GM18951 (cell line): ENCODE measurements around the gene KRTDAP.

Experiments
- POLR2A ChIP-seq: IDR thresholded peaks from 4 replicates; pipeline ENCODE4 v1.6.1; 2011; ENCODE audit warnings: mild to moderate bottlenecking; ENCODE audit not compliant: insufficient read length, insufficient read depth; ENCODE audit errors: extremely low read depth
- in situ Hi-C: fragments of 300-500 bp; cut with MboI; formaldehyde crosslinking; loops from one replicate; pipeline ENCODE4 v1.12.0; 2022; ENCODE audit warnings: low sequenced_read_pairs, mixed read lengths, inconsistent platforms; ENCODE audit not compliant: unreplicated experiment

Gene KRTDAP

DNA sequence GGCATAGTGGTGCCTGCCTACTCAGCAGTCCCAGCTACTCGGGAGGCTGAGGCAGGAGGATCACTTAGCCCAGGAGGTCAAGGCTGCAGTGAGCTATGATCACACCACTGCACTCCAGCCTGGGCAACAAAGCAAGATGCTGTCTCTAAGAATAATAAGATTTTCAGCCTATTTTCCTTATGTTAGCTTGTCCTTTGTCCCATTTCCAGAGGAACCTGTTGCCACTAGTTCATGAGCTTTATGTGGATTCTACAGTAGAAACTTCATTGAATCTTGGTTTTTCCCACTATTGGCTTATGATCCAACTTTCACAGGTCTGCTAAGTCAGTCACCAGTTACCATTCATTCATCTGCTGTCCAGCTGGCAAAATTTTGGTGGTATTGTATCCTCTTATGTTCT is 24.0 kb downstream of the KRTDAP start:
- TF ChIP-seq POLR2A = no peak
- in situ Hi-C loops = no loop called here

DNA sequence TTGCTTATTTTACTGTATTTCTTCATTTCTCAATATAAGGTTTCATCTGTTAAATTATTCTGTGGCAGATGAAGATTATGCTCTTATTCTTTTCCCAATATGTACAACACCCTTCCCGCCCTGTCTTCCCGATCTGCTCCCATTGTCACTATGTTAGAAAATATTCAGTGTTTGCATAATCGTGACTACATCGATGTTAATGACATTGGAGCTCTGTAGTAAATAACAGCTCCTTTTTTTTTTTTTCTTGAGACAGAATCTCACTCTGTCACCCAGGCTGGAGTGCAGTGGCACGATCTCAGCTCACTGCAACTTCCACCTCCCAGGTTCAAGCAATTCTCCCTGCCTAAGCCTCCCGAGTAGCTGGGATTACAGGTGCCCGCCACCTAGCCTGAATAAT is 27.3 kb downstream of the KRTDAP start:
- in situ Hi-C loops = loop anchor here (5.0 kb wide), 1 partner anchor 41 kb away; no protein-coding TSS in a partner anchor

GRCh38 chr19:35462476-35462953 is 27.7 kb downstream of the KRTDAP start:
- in situ Hi-C loops = loop anchor here (5.0 kb wide), 1 partner anchor 40 kb away; no protein-coding TSS in a partner anchor
- TF ChIP-seq POLR2A = no peak

DNA sequence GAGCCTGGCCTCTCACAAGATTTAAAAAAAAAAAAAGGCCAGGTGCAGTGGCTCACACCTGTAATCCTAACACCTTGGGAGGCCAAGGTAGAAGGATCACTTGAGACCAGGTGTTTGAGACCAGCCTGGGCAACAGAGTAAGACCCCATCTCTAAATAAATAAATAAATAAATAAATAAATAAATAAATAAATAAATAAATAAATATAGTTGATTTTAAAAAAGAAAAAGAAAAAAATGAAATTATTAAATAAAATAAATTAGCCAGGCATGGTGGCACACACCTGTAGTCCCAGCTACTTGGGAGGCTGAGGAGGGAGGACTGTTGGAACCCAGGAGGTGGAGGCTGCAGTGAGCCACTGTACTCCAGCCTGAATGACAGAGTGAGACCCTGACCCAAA is 28.5 kb downstream of the KRTDAP start:
- in situ Hi-C loops = loop anchor here (5.0 kb wide), 1 partner anchor 39 kb away; no protein-coding TSS in a partner anchor

DNA sequence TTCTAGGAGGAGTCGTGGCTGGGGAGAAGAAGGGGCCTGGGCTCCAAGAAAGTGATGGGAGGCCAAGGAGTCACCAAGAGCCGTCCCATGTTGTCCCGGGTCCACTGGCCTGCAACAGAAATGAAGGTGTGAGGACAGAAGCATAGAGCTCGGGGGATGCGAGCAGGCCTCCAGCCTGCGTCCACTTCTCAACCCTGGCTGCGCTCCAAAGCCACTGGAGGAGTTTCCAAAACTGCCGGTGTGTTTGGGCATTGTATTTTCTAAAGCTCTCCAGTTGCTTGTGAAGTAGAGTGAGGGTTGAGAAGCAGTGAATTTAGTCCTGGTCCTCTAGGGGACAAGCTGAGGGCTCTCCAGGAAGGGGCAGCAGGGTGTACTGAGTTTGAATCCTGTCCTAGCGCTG is 29.2 kb downstream of the KRTDAP start:
- in situ Hi-C loops = loop anchor here (5.0 kb wide), 1 partner anchor 39 kb away; no protein-coding TSS in a partner anchor
- no peak for TF ChIP-seq POLR2A

DNA sequence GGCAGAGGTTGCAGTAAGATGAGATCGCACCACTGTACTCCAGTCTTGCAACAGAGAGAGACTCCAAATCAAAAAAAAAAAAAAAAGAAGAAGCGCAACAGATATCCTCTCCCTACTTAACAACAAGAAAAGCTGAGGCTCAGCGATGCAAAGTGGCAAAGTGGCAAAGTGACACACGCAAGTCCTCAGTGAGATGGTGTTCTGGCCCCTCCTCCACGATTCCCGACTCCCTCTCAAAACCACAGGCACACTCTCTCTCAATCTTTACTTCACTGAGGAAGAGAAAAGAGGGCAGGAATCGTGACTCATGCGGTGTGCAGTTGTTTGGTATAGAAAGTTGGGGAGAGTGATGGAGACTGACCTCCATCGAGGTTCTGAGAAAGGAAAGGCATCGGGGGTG is 29.7 kb downstream of the KRTDAP start:
- in situ Hi-C loops = loop anchor here (5.0 kb wide), 1 partner anchor 38 kb away; no protein-coding TSS in a partner anchor
- no peak for TF ChIP-seq POLR2A

DNA sequence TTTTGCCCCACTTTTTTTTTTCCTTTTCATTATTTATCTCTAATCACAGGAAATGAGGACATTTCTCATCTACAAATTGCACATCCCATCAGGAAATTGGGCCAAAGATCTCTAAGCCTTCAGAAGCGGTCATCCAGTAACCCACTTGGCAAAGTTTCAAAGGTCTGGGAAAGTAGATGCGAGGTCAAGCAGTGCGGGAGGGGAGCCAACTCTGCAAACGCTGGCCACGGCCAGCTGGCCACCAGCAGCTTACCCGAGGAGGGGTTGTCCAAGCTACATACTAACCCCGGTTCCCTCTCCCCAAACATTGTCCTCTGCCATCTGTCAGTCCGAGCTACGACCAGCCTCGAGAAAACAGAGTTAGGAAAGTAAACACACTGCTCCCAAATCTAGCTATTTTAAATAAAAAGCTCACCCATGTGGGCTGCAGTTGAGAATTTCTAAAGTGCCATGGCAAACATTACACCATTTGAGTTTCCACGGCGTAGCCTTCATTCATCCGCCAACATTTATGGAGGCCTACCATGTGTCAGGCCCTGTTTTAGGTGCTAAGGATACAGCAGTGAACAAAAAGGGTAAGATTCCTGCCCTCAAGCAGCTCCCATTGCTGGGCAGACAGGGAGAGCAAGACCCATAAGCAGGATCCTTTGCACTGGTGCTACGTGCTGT is 30.7 kb downstream of the KRTDAP start:
- TF ChIP-seq POLR2A = no peak
- in situ Hi-C loops = loop anchor here (5.0 kb wide), 1 partner anchor 37 kb away; no protein-coding TSS in a partner anchor

DNA sequence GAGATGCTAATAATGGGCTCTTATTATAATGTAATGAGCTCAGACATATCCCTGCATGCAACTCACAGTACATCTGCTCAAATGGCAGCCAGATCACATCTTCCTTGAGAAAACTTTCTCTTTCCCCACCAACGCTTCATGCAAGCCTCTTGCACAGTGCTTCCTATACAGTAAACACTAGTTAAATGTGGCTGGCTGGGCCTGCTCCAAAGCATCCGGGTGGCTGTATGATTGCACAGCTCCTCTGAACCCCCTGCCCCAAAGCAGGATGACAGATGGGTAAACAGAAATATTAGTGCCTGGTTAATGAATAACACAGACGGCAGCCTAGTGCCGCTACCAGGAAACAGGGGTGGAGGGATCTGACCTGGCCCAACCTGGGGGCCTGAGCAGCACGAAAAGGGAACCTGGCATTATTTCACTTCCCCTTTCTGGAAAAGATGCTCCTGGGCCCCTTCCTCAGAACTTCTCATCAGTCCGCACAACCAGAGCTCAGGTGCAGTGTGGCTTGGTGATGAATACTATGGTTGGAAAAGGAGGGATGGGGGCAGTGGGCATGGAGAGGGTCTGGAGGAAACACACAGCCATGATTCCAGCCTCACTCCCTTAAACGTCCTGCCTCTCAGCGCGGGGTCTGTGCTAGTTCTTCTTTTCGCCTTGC is 31.4 kb downstream of the KRTDAP start:
- TF ChIP-seq POLR2A = no peak
- in situ Hi-C loops = no loop called here

DNA sequence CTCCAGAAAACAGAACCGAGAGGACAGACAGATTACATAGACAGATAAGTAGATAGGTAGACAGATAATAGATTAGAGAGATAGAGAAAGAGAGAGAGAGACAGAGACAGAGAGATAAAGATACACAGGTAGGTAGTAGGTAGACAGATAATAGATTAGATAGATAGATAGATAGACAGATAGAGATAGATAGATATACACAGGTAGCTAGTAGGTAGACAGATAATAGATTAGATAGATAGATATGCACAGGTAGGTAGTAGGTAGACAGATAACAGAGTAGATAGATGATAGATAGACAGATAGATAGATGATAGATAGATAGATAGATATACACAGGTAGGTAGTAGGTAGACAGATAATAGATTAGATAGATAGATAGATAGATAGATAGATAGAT is 32.1 kb downstream of the KRTDAP start:
- no peak for TF ChIP-seq POLR2A
- in situ Hi-C loops = no loop called here

DNA sequence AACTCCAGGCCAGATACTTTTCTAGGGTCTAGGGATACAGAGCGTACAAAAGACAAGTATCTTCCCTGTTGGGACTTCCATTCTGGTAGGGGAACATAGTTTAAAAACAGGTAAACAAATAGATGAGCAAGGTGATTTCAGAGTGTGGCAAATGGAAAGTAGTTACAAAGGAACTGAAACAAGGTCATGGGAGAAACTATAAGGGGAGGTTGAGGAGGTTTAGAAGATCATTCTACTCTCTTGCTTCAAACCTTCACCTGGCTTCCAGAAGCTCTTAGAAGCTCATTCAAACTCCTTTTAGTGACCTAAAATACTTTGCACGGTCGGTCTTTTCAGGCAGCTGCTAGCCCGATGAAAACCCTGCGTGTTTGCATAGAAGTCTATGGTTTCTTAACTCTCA is 33.1 kb downstream of the KRTDAP start:
- TF ChIP-seq POLR2A = no peak
- in situ Hi-C loops = no loop called here

DNA sequence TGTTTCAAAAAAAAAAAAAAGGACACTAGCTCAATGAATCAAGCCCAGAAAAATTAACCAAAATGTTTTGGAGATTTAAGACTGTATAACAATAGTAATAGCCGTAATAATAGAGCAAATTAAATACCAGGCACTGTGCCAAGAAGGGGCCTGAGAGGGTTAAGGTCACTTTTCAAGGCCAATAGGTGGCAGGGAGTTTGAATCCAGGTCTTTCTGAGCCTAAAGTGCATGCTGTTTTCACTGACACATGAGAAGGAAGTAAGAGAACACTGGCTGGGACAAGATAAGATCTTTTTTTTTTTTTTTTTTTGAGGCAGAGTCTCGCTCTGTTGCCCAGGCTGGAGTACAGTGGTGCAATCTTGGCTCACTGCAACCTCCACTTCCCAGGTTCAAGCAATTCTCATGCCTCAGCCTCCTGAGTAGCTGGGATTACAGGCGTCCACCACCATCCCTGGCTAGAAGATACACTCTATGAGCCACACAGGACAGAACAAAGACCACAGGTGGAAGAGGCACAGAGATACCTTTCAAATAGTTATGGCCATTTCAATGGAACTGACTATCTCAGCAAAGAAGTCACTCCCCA is 34.6 kb downstream of the KRTDAP start:
- in situ Hi-C loops = no loop called here
- TF ChIP-seq POLR2A = no peak

- TF ChIP-seq POLR2A = no peak
These were observed 35.6 kb downstream of the KRTDAP start for GRCh38 chr19:35454663-35455062.

GRCh38 chr19:35451338-35452096 is 38.7 kb downstream of the KRTDAP start:
- in situ Hi-C loops = no loop called here
- TF ChIP-seq POLR2A = no peak

More at GRCh38 chr19:35454663-35455062, 35.6 kb downstream of the KRTDAP start:
- in situ Hi-C loops = no loop called here
